HepG2 (cell line): ENCODE measurements around the gene HIGD1C. TPM values are rescaled to one million over a fixed set of nuclear protein-coding genes. Genes with fewer than 3 reads are reported as not detected.
A peak's percentile ranks its signal among the peaks of the same experiment; 100 is the strongest.

Experiments used
- CENPX ChIP-seq: sonication (generic); formaldehyde crosslinking; IDR thresholded peaks from 2 replicates; pipeline ENCODE4 v1.9.0; 2021; ENCODE audit warnings: mild to moderate bottlenecking, missing genetic modification reagents, moderate library complexity
- KLF12 ChIP-seq: sonication (generic); formaldehyde crosslinking; IDR thresholded peaks from 2 replicates; pipeline ENCODE4 v1.4.0; 2020; ENCODE audit warnings: missing genetic modification reagents, borderline replicate concordance
- MAF1 ChIP-seq: sonication (generic); formaldehyde crosslinking; IDR thresholded peaks from 2 replicates; pipeline ENCODE4 v1.5.0; 2020; ENCODE audit warnings: missing genetic modification reagents, borderline replicate concordance
- MBD4 ChIP-seq: IDR thresholded peaks from 2 replicates; pipeline ENCODE4 v1.6.1; 2012; ENCODE audit warnings: low read length, inconsistent platforms, borderline replicate concordance
- MTF2 ChIP-seq: sonication (generic); formaldehyde crosslinking; IDR thresholded peaks from 2 replicates; pipeline ENCODE4 v1.5.0; 2020; ENCODE audit warnings: missing genetic modification reagents, borderline replicate concordance
- NFIC ChIP-seq: IDR thresholded peaks from 2 replicates; pipeline ENCODE4 v1.6.1; 2012; ENCODE audit warnings: mild to moderate bottlenecking, low read length, inconsistent platforms
- RELA ChIP-seq: sonication (generic); formaldehyde crosslinking; IDR thresholded peaks from 2 replicates; pipeline ENCODE4 v1.4.0; 2020; ENCODE audit warnings: missing genetic modification reagents
- SALL2 ChIP-seq: sonication (generic); formaldehyde crosslinking; IDR thresholded peaks from 2 replicates; pipeline ENCODE4 v1.8.1; 2023; ENCODE audit warnings: mild to moderate bottlenecking, missing genetic modification reagents, inconsistent platforms
- THAP11 ChIP-seq: IDR thresholded peaks from 2 replicates; pipeline ENCODE4 v1.6.1; 2016; ENCODE audit warnings: missing biosample characterization, missing genetic modification reagents
- ZNF121 ChIP-seq: sonication (generic); formaldehyde crosslinking; IDR thresholded peaks from 2 replicates; pipeline ENCODE4 v1.5.0; 2020; ENCODE audit warnings: mild to moderate bottlenecking, missing genetic modification reagents
- ZNF3 ChIP-seq: IDR thresholded peaks from 2 replicates; pipeline ENCODE4 v1.7.0; 2017; ENCODE audit warnings: inconsistent platforms
- ZNF326 ChIP-seq: sonication (generic); formaldehyde crosslinking; IDR thresholded peaks from 2 replicates; pipeline ENCODE4 v1.4.0; 2020; ENCODE audit warnings: missing genetic modification reagents, borderline replicate concordance
- ZNF343 ChIP-seq: sonication (generic); formaldehyde crosslinking; IDR thresholded peaks from 2 replicates; pipeline ENCODE4 v1.4.0; 2020; ENCODE audit warnings: mild to moderate bottlenecking, missing genetic modification reagents
- ZNF496 ChIP-seq: sonication (generic); formaldehyde crosslinking; IDR thresholded peaks from 2 replicates; pipeline ENCODE4 v1.8.1; 2023; ENCODE audit warnings: mild to moderate bottlenecking, moderate library complexity, missing genetic modification reagents; ENCODE audit not compliant: insufficient replicate concordance
- polyA plus RNA-seq, 8 experiments: library from polyadenylated mRNA; depleted of rRNA in 3 of 8; stranded (reverse) in 7 of 8; unstranded in 1 of 8; fragments of >200 nt; fragmentation: Illumina TruSeq in 4 of 8; extraction: Trizol in 4 of 8; gene quantifications; 2 replicates each; pipeline versions ENCODE4 v1.2.1 to v1.2.3, GENCODE V29; 2011 to 2016; ENCODE audit warnings: low read depth in 4 of 8, missing spikeins in 1 of 8, mixed read lengths in 1 of 8; ENCODE audit not compliant: insufficient read depth in 1 of 8
- total RNA-seq, 5 experiments: library from RNA; depleted of rRNA; stranded (reverse); fragments of >200 nt; fragmentation: Illumina TruSeq; extraction: Trizol; gene quantifications; 2 replicates each; pipeline ENCODE4 v1.2.3, GENCODE V29; 2016; ENCODE audit warnings: low read depth in 1 of 5
- TF ChIP-seq, protein P1 (sequence below): IDR thresholded peaks from 2 replicates; pipeline ENCODE4 v1.6.1; 2018; ENCODE audit warnings: missing genetic modification reagents
- TF ChIP-seq, protein P2 (sequence below): sonication (generic); formaldehyde crosslinking; IDR thresholded peaks from 2 replicates; pipeline ENCODE4 v1.9.0; 2022; ENCODE audit warnings: missing genetic modification reagents, mild to moderate bottlenecking, borderline replicate concordance
- TF ChIP-seq, protein P3 (sequence below): sonication (generic); formaldehyde crosslinking; IDR thresholded peaks from 2 replicates; pipeline ENCODE4 v1.4.0; 2020; ENCODE audit warnings: missing genetic modification reagents
- TF ChIP-seq, protein P4 (sequence below): sonication (generic); formaldehyde crosslinking; IDR thresholded peaks from 2 replicates; pipeline ENCODE4 v1.5.0; 2020; ENCODE audit warnings: mild to moderate bottlenecking, missing genetic modification reagents, borderline replicate concordance
- TF ChIP-seq, protein P5 (sequence below): sonication (generic); formaldehyde crosslinking; IDR thresholded peaks from 2 replicates; pipeline ENCODE4 v1.4.0; 2020; ENCODE audit warnings: missing genetic modification reagents

The HIGD1C gene
- total and polyA plus RNA-seq, 2 of the 13 experiments (the other 11 are each of a cell fraction or from before 2014, with no cell fraction given): not detected

DNA sequence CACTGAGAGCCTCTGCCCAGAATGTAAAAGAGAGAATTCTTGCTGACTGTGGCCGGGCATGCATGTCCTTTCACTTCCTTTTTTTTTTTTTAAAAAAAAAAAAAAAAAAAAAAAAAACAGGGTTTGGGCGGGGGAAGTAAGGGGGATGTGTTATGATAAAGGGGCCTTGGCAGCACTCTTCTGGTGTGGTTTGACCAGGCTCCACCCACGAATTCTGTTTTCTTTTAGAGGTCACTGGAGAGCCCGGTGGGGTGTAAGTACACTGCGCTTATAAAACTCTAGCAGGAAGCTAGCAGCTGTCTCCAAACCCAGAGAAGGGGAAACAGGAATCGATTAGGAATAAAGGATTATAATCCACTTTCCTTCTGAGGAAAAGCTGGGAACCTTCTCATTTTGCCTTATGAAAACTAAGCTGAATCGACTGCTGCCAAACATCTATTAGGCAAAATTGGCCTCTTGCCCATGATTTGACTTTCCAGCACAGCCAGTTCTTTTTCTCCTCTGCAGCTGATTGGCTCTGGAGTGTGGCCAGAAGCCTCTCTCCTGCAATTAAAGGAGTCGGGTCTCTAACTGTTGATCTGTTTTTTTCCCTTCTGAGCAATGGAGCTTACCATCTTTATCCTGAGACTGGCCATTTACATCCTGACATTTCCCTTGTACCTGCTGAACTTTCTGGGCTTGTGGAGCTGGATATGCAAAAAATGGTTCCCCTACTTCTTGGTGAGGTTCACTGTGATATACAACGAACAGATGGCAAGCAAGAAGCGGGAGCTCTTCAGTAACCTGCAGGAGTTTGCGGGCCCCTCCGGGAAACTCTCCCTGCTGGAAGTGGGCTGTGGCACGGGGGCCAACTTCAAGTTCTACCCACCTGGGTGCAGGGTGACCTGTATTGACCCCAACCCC lies 27.7 kb upstream of the HIGD1C start (continued):
- TF ChIP-seq ZNF326: no peak
- no peak for TF ChIP-seq MTF2
- no peak for TF ChIP-seq ZNF496 (CRISPR knock-in tag)
- TF ChIP-seq, protein P1, sequence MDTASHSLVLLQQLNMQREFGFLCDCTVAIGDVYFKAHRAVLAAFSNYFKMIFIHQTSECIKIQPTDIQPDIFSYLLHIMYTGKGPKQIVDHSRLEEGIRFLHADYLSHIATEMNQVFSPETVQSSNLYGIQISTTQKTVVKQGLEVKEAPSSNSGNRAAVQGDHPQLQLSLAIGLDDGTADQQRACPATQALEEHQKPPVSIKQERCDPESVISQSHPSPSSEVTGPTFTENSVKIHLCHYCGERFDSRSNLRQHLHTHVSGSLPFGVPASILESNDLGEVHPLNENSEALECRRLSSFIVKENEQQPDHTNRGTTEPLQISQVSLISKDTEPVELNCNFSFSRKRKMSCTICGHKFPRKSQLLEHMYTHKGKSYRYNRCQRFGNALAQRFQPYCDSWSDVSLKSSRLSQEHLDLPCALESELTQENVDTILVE (CRISPR knock-in tag): peak; percentile 27; the same call in 1 of the 2 replicates
- TF ChIP-seq, protein P2, sequence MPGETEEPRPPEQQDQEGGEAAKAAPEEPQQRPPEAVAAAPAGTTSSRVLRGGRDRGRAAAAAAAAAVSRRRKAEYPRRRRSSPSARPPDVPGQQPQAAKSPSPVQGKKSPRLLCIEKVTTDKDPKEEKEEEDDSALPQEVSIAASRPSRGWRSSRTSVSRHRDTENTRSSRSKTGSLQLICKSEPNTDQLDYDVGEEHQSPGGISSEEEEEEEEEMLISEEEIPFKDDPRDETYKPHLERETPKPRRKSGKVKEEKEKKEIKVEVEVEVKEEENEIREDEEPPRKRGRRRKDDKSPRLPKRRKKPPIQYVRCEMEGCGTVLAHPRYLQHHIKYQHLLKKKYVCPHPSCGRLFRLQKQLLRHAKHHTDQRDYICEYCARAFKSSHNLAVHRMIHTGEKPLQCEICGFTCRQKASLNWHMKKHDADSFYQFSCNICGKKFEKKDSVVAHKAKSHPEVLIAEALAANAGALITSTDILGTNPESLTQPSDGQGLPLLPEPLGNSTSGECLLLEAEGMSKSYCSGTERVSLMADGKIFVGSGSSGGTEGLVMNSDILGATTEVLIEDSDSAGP: peak; percentile 90
- no peak for TF ChIP-seq CENPX (CRISPR knock-in tag)
- no peak; the same call in 1 of the 2 replicates for TF ChIP-seq NFIC
- no peak for TF ChIP-seq RELA (CRISPR knock-in tag)
- TF ChIP-seq MAF1 (CRISPR knock-in tag): no peak
- TF ChIP-seq, protein P3, sequence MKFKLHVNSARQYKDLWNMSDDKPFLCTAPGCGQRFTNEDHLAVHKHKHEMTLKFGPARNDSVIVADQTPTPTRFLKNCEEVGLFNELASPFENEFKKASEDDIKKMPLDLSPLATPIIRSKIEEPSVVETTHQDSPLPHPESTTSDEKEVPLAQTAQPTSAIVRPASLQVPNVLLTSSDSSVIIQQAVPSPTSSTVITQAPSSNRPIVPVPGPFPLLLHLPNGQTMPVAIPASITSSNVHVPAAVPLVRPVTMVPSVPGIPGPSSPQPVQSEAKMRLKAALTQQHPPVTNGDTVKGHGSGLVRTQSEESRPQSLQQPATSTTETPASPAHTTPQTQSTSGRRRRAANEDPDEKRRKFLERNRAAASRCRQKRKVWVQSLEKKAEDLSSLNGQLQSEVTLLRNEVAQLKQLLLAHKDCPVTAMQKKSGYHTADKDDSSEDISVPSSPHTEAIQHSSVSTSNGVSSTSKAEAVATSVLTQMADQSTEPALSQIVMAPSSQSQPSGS (CRISPR knock-in tag): no peak
- peak; percentile 3; the same call in 1 of the 2 replicates for TF ChIP-seq THAP11
- TF ChIP-seq ZNF3 (CRISPR knock-in tag): no peak
- TF ChIP-seq ZNF121 (CRISPR knock-in tag): no peak
- no peak for TF ChIP-seq KLF12 (CRISPR knock-in tag)
- no peak for TF ChIP-seq MBD4
- TF ChIP-seq ZNF343 (CRISPR knock-in tag): no peak
- TF ChIP-seq, protein P4, sequence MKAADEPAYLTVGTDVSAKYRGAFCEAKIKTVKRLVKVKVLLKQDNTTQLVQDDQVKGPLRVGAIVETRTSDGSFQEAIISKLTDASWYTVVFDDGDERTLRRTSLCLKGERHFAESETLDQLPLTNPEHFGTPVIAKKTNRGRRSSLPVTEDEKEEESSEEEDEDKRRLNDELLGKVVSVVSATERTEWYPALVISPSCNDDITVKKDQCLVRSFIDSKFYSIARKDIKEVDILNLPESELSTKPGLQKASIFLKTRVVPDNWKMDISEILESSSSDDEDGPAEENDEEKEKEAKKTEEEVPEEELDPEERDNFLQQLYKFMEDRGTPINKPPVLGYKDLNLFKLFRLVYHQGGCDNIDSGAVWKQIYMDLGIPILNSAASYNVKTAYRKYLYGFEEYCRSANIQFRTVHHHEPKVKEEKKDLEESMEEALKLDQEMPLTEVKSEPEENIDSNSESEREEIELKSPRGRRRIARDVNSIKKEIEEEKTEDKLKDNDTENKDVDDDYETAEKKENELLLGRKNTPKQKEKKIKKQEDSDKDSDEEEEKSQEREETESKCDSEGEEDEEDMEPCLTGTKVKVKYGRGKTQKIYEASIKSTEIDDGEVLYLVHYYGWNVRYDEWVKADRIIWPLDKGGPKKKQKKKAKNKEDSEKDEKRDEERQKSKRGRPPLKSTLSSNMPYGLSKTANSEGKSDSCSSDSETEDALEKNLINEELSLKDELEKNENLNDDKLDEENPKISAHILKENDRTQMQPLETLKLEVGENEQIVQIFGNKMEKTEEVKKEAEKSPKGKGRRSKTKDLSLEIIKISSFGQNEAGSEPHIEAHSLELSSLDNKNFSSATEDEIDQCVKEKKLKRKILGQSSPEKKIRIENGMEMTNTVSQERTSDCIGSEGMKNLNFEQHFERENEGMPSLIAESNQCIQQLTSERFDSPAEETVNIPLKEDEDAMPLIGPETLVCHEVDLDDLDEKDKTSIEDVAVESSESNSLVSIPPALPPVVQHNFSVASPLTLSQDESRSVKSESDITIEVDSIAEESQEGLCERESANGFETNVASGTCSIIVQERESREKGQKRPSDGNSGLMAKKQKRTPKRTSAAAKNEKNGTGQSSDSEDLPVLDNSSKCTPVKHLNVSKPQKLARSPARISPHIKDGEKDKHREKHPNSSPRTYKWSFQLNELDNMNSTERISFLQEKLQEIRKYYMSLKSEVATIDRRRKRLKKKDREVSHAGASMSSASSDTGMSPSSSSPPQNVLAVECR (CRISPR knock-in tag): no peak
- no peak for TF ChIP-seq SALL2 (CRISPR knock-in tag)
- TF ChIP-seq, protein P5, sequence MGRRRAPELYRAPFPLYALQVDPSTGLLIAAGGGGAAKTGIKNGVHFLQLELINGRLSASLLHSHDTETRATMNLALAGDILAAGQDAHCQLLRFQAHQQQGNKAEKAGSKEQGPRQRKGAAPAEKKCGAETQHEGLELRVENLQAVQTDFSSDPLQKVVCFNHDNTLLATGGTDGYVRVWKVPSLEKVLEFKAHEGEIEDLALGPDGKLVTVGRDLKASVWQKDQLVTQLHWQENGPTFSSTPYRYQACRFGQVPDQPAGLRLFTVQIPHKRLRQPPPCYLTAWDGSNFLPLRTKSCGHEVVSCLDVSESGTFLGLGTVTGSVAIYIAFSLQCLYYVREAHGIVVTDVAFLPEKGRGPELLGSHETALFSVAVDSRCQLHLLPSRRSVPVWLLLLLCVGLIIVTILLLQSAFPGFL (CRISPR knock-in tag): no peak
